HUES48 (cell line): ENCODE data around the gene DYSF.
"Not testable (repeated sequence)": the region's sequence is repeated elsewhere in the genome, so short reads cannot be mapped to it uniquely, and the experiment has no call there.

Source experiments
- H3K27ac ChIP-seq: one replicate; pipeline ENCODE4 v1.7.0; 2013; ENCODE audit warnings: low read depth, low read length, inconsistent platforms
- H3K27me3 ChIP-seq: 2 replicates; pipeline ENCODE4 v1.6.1; 2013; ENCODE audit warnings: mild to moderate bottlenecking, low read length; ENCODE audit not compliant: control insufficient read depth, insufficient read depth
- H3K36me3 ChIP-seq: 2 replicates; pipeline ENCODE4 v1.6.1; 2013; ENCODE audit warnings: low read length; ENCODE audit not compliant: control insufficient read depth, insufficient read depth
- H3K4me1 ChIP-seq: 2 replicates; pipeline ENCODE4 v1.6.1; 2013; ENCODE audit warnings: mild to moderate bottlenecking, low read length; ENCODE audit not compliant: control insufficient read depth, insufficient read depth
- H3K4me3 ChIP-seq: 2 replicates; pipeline ENCODE4 v1.5.1; 2013; ENCODE audit warnings: mild to moderate bottlenecking, low read depth, low read length
- H3K9ac ChIP-seq: 2 replicates; pipeline ENCODE4 v1.6.1; 2013; ENCODE audit warnings: mild to moderate bottlenecking, low read depth, low read length, moderate library complexity
- H3K9me3 ChIP-seq: 2 replicates; pipeline ENCODE4 v1.6.1; 2013; ENCODE audit warnings: low read length; ENCODE audit not compliant: control insufficient read depth, insufficient read depth

DYSF gene

GRCh38 chr2:71486881-71487640, 33.7 kb downstream of the DYSF start:
- Histone ChIP-seq H3K9me3 (no peaks in the 10 kb centered on the region), H3K27ac (no peak overlapping the region), H3K9ac (no peak overlapping the region), H3K4me3 (no peak overlapping the region), H3K36me3 (no peaks in the 10 kb centered on the region), H3K4me1 (peaks cover 4% of the 10 kb centered on the region), H3K27me3 (no peaks in the 10 kb centered on the region)

GRCh38 chr2:71491551-71491950, 38.2 kb downstream of the DYSF start:
- not testable (repeated sequence) for H3K4me1 ChIP-seq, H3K27me3 ChIP-seq, H3K36me3 ChIP-seq, H3K9ac ChIP-seq, H3K4me3 ChIP-seq, H3K27ac ChIP-seq, H3K9me3 ChIP-seq

- Histone ChIP-seq H3K4me1 (peaks cover 6% of the 10 kb centered on the region; the same call in 1 of the 2 replicates), H3K27me3 (no peaks in the 10 kb centered on the region), H3K36me3 (no peaks in the 10 kb centered on the region), H3K9me3 (no peaks in the 10 kb centered on the region), H3K27ac (no peak overlapping the region), H3K4me3 (no peak overlapping the region), H3K9ac (no peak overlapping the region)
These were observed 38.8 kb downstream of the DYSF start for GRCh38 chr2:71492112-71492511.

- no peaks in the 10 kb centered on the region for H3K9me3 ChIP-seq
- H3K9ac ChIP-seq = no peak overlapping the region
- H3K27me3 ChIP-seq = no peaks in the 10 kb centered on the region
- H3K36me3 ChIP-seq = no peaks in the 10 kb centered on the region
- H3K4me1 ChIP-seq = peaks cover 6% of the 10 kb centered on the region; the same call in 1 of the 2 replicates
- no peak overlapping the region for H3K27ac ChIP-seq
- H3K4me3 ChIP-seq = no peak overlapping the region
These were observed 40.7 kb downstream of the DYSF start for GRCh38 chr2:71494091-71494490.

GRCh38 chr2:71494523-71495155, 41.3 kb downstream of the DYSF start:
- Histone ChIP-seq H3K4me3 (no peak overlapping the region), H3K27ac (no peak overlapping the region), H3K27me3 (no peaks in the 10 kb centered on the region), H3K4me1 (peaks cover 6% of the 10 kb centered on the region; the same call in 1 of the 2 replicates), H3K9ac (no peak overlapping the region), H3K9me3 (no peaks in the 10 kb centered on the region), H3K36me3 (no peaks in the 10 kb centered on the region)

- no peak overlapping the region for H3K4me3 ChIP-seq
- no peak overlapping the region for H3K9ac ChIP-seq
- H3K27ac ChIP-seq = no peak overlapping the region
- no peaks in the 10 kb centered on the region for H3K36me3 ChIP-seq
- H3K9me3 ChIP-seq = no peaks in the 10 kb centered on the region
- H3K4me1 ChIP-seq = peaks cover 6% of the 10 kb centered on the region; the same call in 1 of the 2 replicates
- H3K27me3 ChIP-seq = no peaks in the 10 kb centered on the region
These were observed 42.9 kb downstream of the DYSF start for GRCh38 chr2:71496156-71496770.

- Histone ChIP-seq H3K36me3 (no peaks in the 10 kb centered on the region), H3K4me1 (peaks cover 6% of the 10 kb centered on the region; the same call in 1 of the 2 replicates), H3K4me3 (no peak overlapping the region), H3K27me3 (no peaks in the 10 kb centered on the region), H3K9me3 (no peaks in the 10 kb centered on the region), H3K9ac (no peak overlapping the region), H3K27ac (no peak overlapping the region)
These were observed 44.9 kb downstream of the DYSF start for GRCh38 chr2:71498261-71498701.

GRCh38 chr2:71499691-71500090, 46.3 kb downstream of the DYSF start:
- Histone ChIP-seq H3K4me3 (no peak overlapping the region), H3K4me1 (0 out of 2 replicates have a peak, but pooled peaks cover 6% of the 10 kb centered on the region), H3K9ac (no peak overlapping the region), H3K36me3 (no peaks in the 10 kb centered on the region), H3K27ac (no peak overlapping the region), H3K9me3 (no peaks in the 10 kb centered on the region), H3K27me3 (no peaks in the 10 kb centered on the region)

GRCh38 chr2:71500426-71501079, 47.2 kb downstream of the DYSF start:
- H3K4me1 ChIP-seq = 0 out of 2 replicates have a peak, but pooled peaks cover 6% of the 10 kb centered on the region
- H3K27ac ChIP-seq = no peak overlapping the region
- H3K9ac ChIP-seq = no peak overlapping the region
- H3K4me3 ChIP-seq = no peak overlapping the region
- no peaks in the 10 kb centered on the region for H3K9me3 ChIP-seq
- no peaks in the 10 kb centered on the region for H3K27me3 ChIP-seq
- H3K36me3 ChIP-seq = no peaks in the 10 kb centered on the region

GRCh38 chr2:71502941-71503738, 49.8 kb downstream of the DYSF start:
- H3K9me3 ChIP-seq = no peaks in the 10 kb centered on the region

More at GRCh38 chr2:71502941-71503738, 49.8 kb downstream of the DYSF start:
- Histone ChIP-seq H3K4me1 (no peaks in the 10 kb centered on the region), H3K36me3 (no peaks in the 10 kb centered on the region), H3K9ac (no peak overlapping the region), H3K27ac (no peak overlapping the region), H3K4me3 (no peak overlapping the region), H3K27me3 (no peaks in the 10 kb centered on the region)
